ENCODE results near the gene TMEM132D.

The TMEM132D gene

DNA sequence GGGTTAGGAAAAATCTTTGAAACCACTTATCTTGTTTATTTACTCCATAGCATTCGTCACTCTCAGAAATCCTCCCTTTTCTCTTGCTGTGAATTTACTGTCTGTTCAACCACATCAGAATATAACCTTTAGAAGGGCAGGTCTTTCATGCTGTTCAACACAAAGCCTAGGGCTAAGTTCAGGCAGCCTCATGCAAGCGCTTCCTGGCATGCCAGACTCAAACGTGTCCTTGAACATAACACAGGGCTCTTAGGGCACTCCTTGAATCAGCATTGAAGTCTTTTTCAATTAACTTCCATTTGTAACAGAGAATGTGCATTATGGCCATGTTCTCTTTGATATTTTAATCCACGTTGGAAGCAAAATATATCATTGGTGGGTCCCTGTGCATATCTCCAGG lies 672.8 kb downstream of the TMEM132D start:
- Histone ChIP-seq H3K9me3 (ENCODE audit: control insufficient read depth, insufficient read depth, low read depth, low read length) (no peaks in the 10 kb centered on the region), H3K4me1 (ENCODE audit: control insufficient read depth, insufficient read depth, low read length) (no peaks in the 10 kb centered on the region), H3K36me3 (ENCODE audit: control insufficient read depth in 2 of 2, insufficient read depth in 1 of 2, low read length in 2 of 2) (no peaks in the 10 kb centered on the region), H3K4me3 (ENCODE audit: low read depth, low read length) (no peak overlapping the region), H3K27ac (ENCODE audit: extremely low read depth, low read depth, low read length) (no peak overlapping the region)
- TF ChIP-seq ZNF23 (tag by site-specific recombination; IDR thresholded peaks at IDR 0.05; ENCODE audit: borderline replicate concordance) (no peak), ZNF335 (tag by site-specific recombination; conservative IDR thresholded peaks at IDR 0.05) (no peak), ZNF701 (tag by site-specific recombination; IDR thresholded peaks at IDR 0.05) (no peak), MEIS1 (CRISPR knock-in tag; IDR thresholded peaks at IDR 0.05; ENCODE audit: borderline replicate concordance) (no peak), ZFHX2 (tag by site-specific recombination; conservative IDR thresholded peaks at IDR 0.05) (no peak), ZNF768 (tag by site-specific recombination; IDR thresholded peaks at IDR 0.05) (no peak), KLF1 (tag by site-specific recombination; IDR thresholded peaks at IDR 0.05) (no peak), ZNF366 (tag by site-specific recombination; conservative IDR thresholded peaks at IDR 0.05) (no peak), ZNF670 (tag by site-specific recombination; IDR thresholded peaks at IDR 0.05; ENCODE audit: low read depth) (no peak), ZSCAN16 (tag by site-specific recombination; IDR thresholded peaks at IDR 0.05) (no peak), ZNF843 (tag by site-specific recombination; IDR thresholded peaks at IDR 0.05) (no peak), ZNF324 (tag by site-specific recombination; IDR thresholded peaks at IDR 0.05) (no peak), ZNF157 (tag by site-specific recombination; IDR thresholded peaks at IDR 0.05) (no peak), ZNF155 (tag by site-specific recombination; IDR thresholded peaks at IDR 0.05) (no peak), ZNF555 (tag by site-specific recombination; conservative IDR thresholded peaks at IDR 0.05) (no peak), ZNF423 (tag by site-specific recombination; IDR thresholded peaks at IDR 0.05) (no peak), SP3 (tag by site-specific recombination; IDR thresholded peaks at IDR 0.05) (no peak)
- TF ChIP-seq, protein P1, sequence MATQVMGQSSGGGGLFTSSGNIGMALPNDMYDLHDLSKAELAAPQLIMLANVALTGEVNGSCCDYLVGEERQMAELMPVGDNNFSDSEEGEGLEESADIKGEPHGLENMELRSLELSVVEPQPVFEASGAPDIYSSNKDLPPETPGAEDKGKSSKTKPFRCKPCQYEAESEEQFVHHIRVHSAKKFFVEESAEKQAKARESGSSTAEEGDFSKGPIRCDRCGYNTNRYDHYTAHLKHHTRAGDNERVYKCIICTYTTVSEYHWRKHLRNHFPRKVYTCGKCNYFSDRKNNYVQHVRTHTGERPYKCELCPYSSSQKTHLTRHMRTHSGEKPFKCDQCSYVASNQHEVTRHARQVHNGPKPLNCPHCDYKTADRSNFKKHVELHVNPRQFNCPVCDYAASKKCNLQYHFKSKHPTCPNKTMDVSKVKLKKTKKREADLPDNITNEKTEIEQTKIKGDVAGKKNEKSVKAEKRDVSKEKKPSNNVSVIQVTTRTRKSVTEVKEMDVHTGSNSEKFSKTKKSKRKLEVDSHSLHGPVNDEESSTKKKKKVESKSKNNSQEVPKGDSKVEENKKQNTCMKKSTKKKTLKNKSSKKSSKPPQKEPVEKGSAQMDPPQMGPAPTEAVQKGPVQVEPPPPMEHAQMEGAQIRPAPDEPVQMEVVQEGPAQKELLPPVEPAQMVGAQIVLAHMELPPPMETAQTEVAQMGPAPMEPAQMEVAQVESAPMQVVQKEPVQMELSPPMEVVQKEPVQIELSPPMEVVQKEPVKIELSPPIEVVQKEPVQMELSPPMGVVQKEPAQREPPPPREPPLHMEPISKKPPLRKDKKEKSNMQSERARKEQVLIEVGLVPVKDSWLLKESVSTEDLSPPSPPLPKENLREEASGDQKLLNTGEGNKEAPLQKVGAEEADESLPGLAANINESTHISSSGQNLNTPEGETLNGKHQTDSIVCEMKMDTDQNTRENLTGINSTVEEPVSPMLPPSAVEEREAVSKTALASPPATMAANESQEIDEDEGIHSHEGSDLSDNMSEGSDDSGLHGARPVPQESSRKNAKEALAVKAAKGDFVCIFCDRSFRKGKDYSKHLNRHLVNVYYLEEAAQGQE (tag by site-specific recombination; IDR thresholded peaks at IDR 0.05), result no peak
- TF ChIP-seq, protein P2, sequence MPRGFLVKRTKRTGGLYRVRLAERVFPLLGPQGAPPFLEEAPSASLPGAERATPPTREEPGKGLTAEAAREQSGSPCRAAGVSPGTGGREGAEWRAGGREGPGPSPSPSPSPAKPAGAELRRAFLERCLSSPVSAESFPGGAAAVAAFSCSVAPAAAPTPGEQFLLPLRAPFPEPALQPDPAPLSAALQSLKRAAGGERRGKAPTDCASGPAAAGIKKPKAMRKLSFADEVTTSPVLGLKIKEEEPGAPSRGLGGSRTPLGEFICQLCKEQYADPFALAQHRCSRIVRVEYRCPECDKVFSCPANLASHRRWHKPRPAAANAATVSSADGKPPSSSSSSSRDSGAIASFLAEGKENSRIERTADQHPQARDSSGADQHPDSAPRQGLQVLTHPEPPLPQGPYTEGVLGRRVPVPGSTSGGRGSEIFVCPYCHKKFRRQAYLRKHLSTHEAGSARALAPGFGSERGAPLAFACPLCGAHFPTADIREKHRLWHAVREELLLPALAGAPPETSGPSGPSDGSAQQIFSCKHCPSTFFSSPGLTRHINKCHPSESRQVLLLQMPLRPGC (tag by site-specific recombination; IDR thresholded peaks at IDR 0.05), result no peak
- TF ChIP-seq, protein P3, sequence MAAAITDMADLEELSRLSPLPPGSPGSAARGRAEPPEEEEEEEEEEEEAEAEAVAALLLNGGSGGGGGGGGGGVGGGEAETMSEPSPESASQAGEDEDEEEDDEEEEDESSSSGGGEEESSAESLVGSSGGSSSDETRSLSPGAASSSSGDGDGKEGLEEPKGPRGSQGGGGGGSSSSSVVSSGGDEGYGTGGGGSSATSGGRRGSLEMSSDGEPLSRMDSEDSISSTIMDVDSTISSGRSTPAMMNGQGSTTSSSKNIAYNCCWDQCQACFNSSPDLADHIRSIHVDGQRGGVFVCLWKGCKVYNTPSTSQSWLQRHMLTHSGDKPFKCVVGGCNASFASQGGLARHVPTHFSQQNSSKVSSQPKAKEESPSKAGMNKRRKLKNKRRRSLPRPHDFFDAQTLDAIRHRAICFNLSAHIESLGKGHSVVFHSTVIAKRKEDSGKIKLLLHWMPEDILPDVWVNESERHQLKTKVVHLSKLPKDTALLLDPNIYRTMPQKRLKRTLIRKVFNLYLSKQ (tag by site-specific recombination; IDR thresholded peaks at IDR 0.05; ENCODE audit: borderline replicate concordance), result no peak
- CTCF ChIA-PET, result no interaction called here
- POLR2A ChIA-PET, result no interaction called here

DNA sequence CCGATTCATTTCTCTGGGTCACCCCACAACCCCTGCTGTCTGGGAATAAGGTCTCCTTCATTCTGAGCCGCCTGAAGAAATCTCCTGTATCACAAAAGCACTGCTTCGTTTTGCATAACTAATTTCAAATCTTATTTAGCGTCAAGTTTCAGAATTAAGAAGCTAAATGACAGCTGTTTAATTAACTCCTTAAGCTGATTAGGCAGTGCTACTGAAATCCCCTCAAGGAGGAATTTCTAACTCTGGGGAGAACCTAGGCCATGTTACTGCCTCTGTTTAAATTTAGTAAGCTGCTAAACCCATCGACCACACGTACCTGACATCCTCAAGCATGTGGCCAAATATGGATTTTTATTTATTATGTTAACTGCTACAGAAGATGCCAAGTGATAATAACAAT lies 677.0 kb downstream of the TMEM132D start:
- POLR2A ChIA-PET, result no interaction called here
- Histone ChIP-seq H3K4me1 (ENCODE audit: control insufficient read depth, insufficient read depth, low read length) (no peaks in the 10 kb centered on the region), H3K27ac (ENCODE audit: extremely low read depth, low read depth, low read length) (no peak overlapping the region), H3K9me3 (ENCODE audit: control insufficient read depth, insufficient read depth, low read depth, low read length) (no peaks in the 10 kb centered on the region), H3K4me3 (ENCODE audit: low read depth, low read length) (no peak overlapping the region), H3K36me3 (ENCODE audit: control insufficient read depth in 2 of 2, insufficient read depth in 1 of 2, low read length in 2 of 2) (no peaks in the 10 kb centered on the region)
- CTCF ChIA-PET, result no interaction called here
- TF ChIP-seq ZNF76 (tag by site-specific recombination; IDR thresholded peaks at IDR 0.05; ENCODE audit: borderline replicate concordance, low read depth) (no peak), ZNF146 (tag by site-specific recombination; IDR thresholded peaks at IDR 0.05) (no peak), ZBTB17 (tag by site-specific recombination; IDR thresholded peaks at IDR 0.05) (no peak), ZNF830 (tag by site-specific recombination; IDR thresholded peaks at IDR 0.05; ENCODE audit: low read depth) (no peak), ZNF426 (tag by site-specific recombination; IDR thresholded peaks at IDR 0.05) (no peak), HOXC10 (CRISPR knock-in tag; IDR thresholded peaks at IDR 0.05) (no peak), ZNF660 (tag by site-specific recombination; IDR thresholded peaks at IDR 0.05) (no peak), ZNF623 (tag by site-specific recombination; IDR thresholded peaks at IDR 0.05) (no peak)

Measured in HEK293 (cell line).